ENCODE results near the gene SMIM35.

SMIM35 gene

GRCh38 chr11:118086913-118087768, at the start of gene SMIM35:
TSS of gene SMIM35 (minus strand) at chr11:118086963. CDS start at chr11:118086757, 206 bp downstream.
- no peaks in the 10 kb centered on the region for H3K36me3 ChIP-seq (ENCODE audit: insufficient read depth, low read length)
- peaks cover 3% of the 10 kb centered on the region for H3K27me3 ChIP-seq (ENCODE audit: insufficient read depth, low read length)
- peaks cover 3% of the 10 kb centered on the region for H3K4me1 ChIP-seq (ENCODE audit: insufficient read depth, low read length)
- no peak within 1 kb of the TSS for H3K4me3 ChIP-seq (ENCODE audit: low read length)
- peaks cover 8% of the 10 kb centered on the region for H3K9me3 ChIP-seq (ENCODE audit: low read length)
- H2AFZ ChIP-seq (ENCODE audit: low read depth, low read length): no peak within 1 kb of the TSS

GRCh38 chr11:118136341-118136740, 49.6 kb upstream of the SMIM35 start:
- Histone ChIP-seq H3K27me3 (ENCODE audit: insufficient read depth, low read length) (peaks cover 20% of the 10 kb centered on the region), H3K4me3 (ENCODE audit: low read length) (no peak overlapping the region), H3K36me3 (ENCODE audit: insufficient read depth, low read length) (no peaks in the 10 kb centered on the region), H3K9me3 (ENCODE audit: low read length) (no peaks in the 10 kb centered on the region), H3K4me1 (ENCODE audit: insufficient read depth, low read length) (no peaks in the 10 kb centered on the region), H2AFZ (ENCODE audit: low read depth, low read length) (no peak overlapping the region)

- Histone ChIP-seq H3K36me3 (ENCODE audit: insufficient read depth, low read length) (no peaks in the 10 kb centered on the region), H2AFZ (ENCODE audit: low read depth, low read length) (no peak overlapping the region), H3K4me1 (ENCODE audit: insufficient read depth, low read length) (no peaks in the 10 kb centered on the region), H3K4me3 (ENCODE audit: low read length) (no peak overlapping the region), H3K27me3 (ENCODE audit: insufficient read depth, low read length) (peaks cover 18% of the 10 kb centered on the region), H3K9me3 (ENCODE audit: low read length) (no peaks in the 10 kb centered on the region)
Observed at GRCh38 chr11:118135796-118136165, 49.0 kb upstream of the SMIM35 start.

GRCh38 chr11:118135051-118135795, 48.5 kb upstream of the SMIM35 start:
- H3K27me3 ChIP-seq (ENCODE audit: insufficient read depth, low read length): peaks cover 16% of the 10 kb centered on the region
- no peaks in the 10 kb centered on the region for H3K36me3 ChIP-seq (ENCODE audit: insufficient read depth, low read length)
- H3K4me1 ChIP-seq (ENCODE audit: insufficient read depth, low read length): no peaks in the 10 kb centered on the region
- H3K9me3 ChIP-seq (ENCODE audit: low read length): no peaks in the 10 kb centered on the region
- no peak overlapping the region for H2AFZ ChIP-seq (ENCODE audit: low read depth, low read length)
- no peak overlapping the region for H3K4me3 ChIP-seq (ENCODE audit: low read length)

GRCh38 chr11:118133816-118134215, 47.1 kb upstream of the SMIM35 start:
- H2AFZ ChIP-seq (ENCODE audit: low read depth, low read length): no peak overlapping the region
- H3K27me3 ChIP-seq (ENCODE audit: insufficient read depth, low read length): peaks cover 22% of the 10 kb centered on the region
- H3K36me3 ChIP-seq (ENCODE audit: insufficient read depth, low read length): no peaks in the 10 kb centered on the region
- H3K9me3 ChIP-seq (ENCODE audit: low read length): no peaks in the 10 kb centered on the region
- no peaks in the 10 kb centered on the region for H3K4me1 ChIP-seq (ENCODE audit: insufficient read depth, low read length)
- no peak overlapping the region for H3K4me3 ChIP-seq (ENCODE audit: low read length)

- H3K27me3 ChIP-seq (ENCODE audit: insufficient read depth, low read length): peaks cover 15% of the 10 kb centered on the region
- H3K9me3 ChIP-seq (ENCODE audit: low read length): no peaks in the 10 kb centered on the region
- H3K4me3 ChIP-seq (ENCODE audit: low read length): no peak overlapping the region
- H3K4me1 ChIP-seq (ENCODE audit: insufficient read depth, low read length): no peaks in the 10 kb centered on the region
- H2AFZ ChIP-seq (ENCODE audit: low read depth, low read length): no peak overlapping the region
- H3K36me3 ChIP-seq (ENCODE audit: insufficient read depth, low read length): no peaks in the 10 kb centered on the region
Observed at GRCh38 chr11:118132385-118133151, 45.8 kb upstream of the SMIM35 start.

GRCh38 chr11:118129471-118130172, 42.9 kb upstream of the SMIM35 start:
- Histone ChIP-seq H2AFZ (ENCODE audit: low read depth, low read length) (no peak overlapping the region), H3K27me3 (ENCODE audit: insufficient read depth, low read length) (peaks cover 12% of the 10 kb centered on the region), H3K9me3 (ENCODE audit: low read length) (no peaks in the 10 kb centered on the region), H3K4me3 (ENCODE audit: low read length) (no peak overlapping the region), H3K4me1 (ENCODE audit: insufficient read depth, low read length) (no peaks in the 10 kb centered on the region), H3K36me3 (ENCODE audit: insufficient read depth, low read length) (no peaks in the 10 kb centered on the region)

- Histone ChIP-seq H2AFZ (ENCODE audit: low read depth, low read length) (no peak overlapping the region), H3K4me3 (ENCODE audit: low read length) (no peak overlapping the region), H3K27me3 (ENCODE audit: insufficient read depth, low read length) (peaks cover 12% of the 10 kb centered on the region), H3K9me3 (ENCODE audit: low read length) (no peaks in the 10 kb centered on the region), H3K4me1 (ENCODE audit: insufficient read depth, low read length) (no peaks in the 10 kb centered on the region), H3K36me3 (ENCODE audit: insufficient read depth, low read length) (no peaks in the 10 kb centered on the region)
Observed at GRCh38 chr11:118128721-118129470, 42.1 kb upstream of the SMIM35 start.

GRCh38 chr11:118128310-118128709, 41.5 kb upstream of the SMIM35 start:
- no peak overlapping the region for H3K4me3 ChIP-seq (ENCODE audit: low read length)
- no peaks in the 10 kb centered on the region for H3K36me3 ChIP-seq (ENCODE audit: insufficient read depth, low read length)
- no peaks in the 10 kb centered on the region for H3K9me3 ChIP-seq (ENCODE audit: low read length)
- peaks cover 12% of the 10 kb centered on the region for H3K27me3 ChIP-seq (ENCODE audit: insufficient read depth, low read length)
- H2AFZ ChIP-seq (ENCODE audit: low read depth, low read length): no peak overlapping the region
- H3K4me1 ChIP-seq (ENCODE audit: insufficient read depth, low read length): no peaks in the 10 kb centered on the region

GRCh38 chr11:118126082-118126838, 39.5 kb upstream of the SMIM35 start:
- Histone ChIP-seq H3K27me3 (ENCODE audit: insufficient read depth, low read length) (peaks cover 14% of the 10 kb centered on the region), H3K36me3 (ENCODE audit: insufficient read depth, low read length) (no peaks in the 10 kb centered on the region), H3K4me1 (ENCODE audit: insufficient read depth, low read length) (no peaks in the 10 kb centered on the region), H2AFZ (ENCODE audit: low read depth, low read length) (no peak overlapping the region), H3K9me3 (ENCODE audit: low read length) (no peaks in the 10 kb centered on the region), H3K4me3 (ENCODE audit: low read length) (no peak overlapping the region)

- Histone ChIP-seq H3K4me1 (ENCODE audit: insufficient read depth, low read length) (no peaks in the 10 kb centered on the region), H3K36me3 (ENCODE audit: insufficient read depth, low read length) (no peaks in the 10 kb centered on the region), H3K9me3 (ENCODE audit: low read length) (no peaks in the 10 kb centered on the region), H3K4me3 (ENCODE audit: low read length) (no peak overlapping the region), H2AFZ (ENCODE audit: low read depth, low read length) (no peak overlapping the region), H3K27me3 (ENCODE audit: insufficient read depth, low read length) (peaks cover 20% of the 10 kb centered on the region)
Observed at GRCh38 chr11:118124929-118125535, 38.3 kb upstream of the SMIM35 start.
